MM.1S (cell line): Measurements from ENCODE around the gene TENT4A.

Experiments used
- CTCF ChIP-seq: fragments of 300-600 bp; sonication (generic); IDR thresholded peaks from 2 replicates; pipeline ENCODE4 v1.5.1; 2016; ENCODE audit warnings: antibody characterized with exemption, low read length, mixed read lengths
- EZH2 ChIP-seq: fragments of 300-600 bp; sonication (generic); optimal IDR thresholded peaks from 2 replicates; pipeline ENCODE3; 2017; ENCODE audit warnings: low read depth, mild to moderate bottlenecking, antibody characterized with exemption, low read length, mixed read lengths

GRCh38 chr5:6728011-6728794 is 15.0 kb downstream of the TENT4A start:
- TF ChIP-seq EZH2 (no peak), CTCF (no peak)
